NCI-H524 (cell line): ENCODE results near the gene COL8A1.
"Not testable (repeated sequence)": the region's sequence is repeated elsewhere in the genome, so short reads cannot be mapped to it uniquely, and the experiment has no call there.

Experiments used
- DNase-seq, 2 experiments: peaks; one replicate each; lab custom pipeline; 2025; lab: John Stamatoyannopoulos, UW

Gene COL8A1

DNA sequence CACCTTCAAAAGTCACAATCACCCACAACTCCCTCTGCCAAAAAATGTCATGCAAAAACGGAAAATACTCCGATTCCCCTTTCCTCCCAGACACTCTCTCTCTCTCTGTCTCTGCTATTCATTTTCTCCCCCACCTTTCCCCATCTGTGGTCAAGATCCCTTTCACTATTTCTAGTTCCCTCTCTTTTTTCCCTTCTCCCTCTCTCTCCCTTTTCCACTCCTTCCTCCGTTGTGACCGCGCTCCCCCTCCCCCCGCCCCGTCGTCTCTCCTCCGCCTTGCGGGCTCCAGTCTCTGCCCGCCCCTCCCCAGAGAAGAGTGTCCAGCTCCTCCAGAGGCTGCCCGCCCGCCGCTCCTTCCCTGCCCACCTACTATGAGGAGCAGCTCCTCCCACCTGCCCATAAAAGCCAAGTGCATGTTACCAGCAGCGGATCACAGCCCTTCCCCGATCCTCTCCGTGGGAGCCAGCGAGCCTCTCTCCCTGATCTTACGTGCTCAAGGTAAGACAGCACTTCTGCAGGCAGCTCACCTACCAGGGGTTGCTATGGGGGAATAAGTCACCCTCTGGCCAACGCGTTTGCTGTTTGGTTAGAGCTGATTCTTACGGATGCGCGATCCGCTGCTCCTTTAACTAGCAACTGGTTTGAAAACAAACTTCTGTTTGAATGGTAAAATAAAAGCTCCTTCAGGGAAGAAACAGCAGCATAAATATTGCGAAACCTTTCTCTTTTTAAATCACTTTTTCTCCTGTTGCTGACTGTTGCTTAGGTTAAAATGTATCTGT is at the start of gene COL8A1:
TSS of gene COL8A1 (plus strand) at position 428 of the 782 bp plus-strand sequence. CDS start 152,089 bp downstream, outside the sequence.
- peak; percentile 8 to 52 for DNase-seq

DNA sequence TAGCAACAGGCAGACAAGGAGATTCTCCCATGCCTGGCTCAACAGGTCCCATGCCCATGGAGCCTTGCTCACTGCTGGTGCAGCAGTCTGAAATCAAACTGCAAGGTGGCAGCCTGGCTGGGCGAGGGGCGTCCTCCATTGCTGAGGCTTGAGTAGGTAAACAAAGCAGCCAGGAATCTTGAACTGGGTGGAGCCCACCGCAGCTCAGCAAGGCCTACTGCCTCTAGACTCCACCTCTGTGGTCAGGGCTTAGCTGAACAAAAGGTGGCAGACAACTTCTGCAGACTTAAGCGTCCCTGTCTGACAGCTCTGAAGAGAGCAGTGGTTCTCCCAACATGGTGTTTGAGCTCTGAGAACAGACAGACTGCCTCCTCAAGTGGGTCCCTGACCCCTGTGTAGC is 49.2 kb upstream of the COL8A1 start:
- DNase-seq = not testable (repeated sequence)

DNA sequence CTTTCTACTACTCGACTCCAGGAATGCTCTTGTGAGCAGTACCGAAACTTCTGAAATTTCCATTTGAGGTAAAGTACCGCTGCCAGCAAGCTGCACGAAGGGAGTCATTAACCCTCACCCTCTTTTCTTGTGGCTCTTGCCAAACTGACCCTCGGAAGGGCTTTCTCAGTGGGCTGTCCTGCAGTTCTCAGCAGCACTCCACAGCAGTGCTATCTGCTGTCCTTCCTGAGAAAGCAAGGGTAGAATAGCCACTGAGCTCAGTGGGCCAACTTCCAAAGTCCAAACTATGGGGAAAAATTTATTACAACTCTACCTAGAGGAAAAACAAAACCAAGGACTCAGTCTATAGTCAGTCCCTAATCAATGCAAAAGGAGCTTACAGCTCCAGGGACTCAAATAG is 38.5 kb upstream of the COL8A1 start:
- DNase-seq = no peak

DNA sequence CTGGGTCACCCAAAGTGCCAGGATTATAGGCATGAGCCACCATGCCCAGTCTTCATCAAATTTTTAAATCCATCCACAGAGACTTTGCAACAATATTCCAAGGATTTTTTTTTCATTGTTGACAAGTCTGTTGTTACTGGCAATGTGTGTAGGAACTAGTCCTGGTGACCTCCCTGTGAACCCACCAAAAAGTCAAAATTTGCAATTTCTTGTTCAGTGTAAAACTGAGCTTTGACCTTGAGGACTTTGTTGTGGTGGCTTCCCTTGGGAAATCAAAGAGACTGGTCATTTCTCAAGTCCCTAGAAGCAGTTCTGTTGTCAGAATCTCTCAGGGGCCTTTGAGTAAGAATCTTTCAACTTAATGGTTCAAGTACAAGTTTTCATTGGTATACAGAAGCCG is 36.9 kb upstream of the COL8A1 start:
- no peak for DNase-seq

DNA sequence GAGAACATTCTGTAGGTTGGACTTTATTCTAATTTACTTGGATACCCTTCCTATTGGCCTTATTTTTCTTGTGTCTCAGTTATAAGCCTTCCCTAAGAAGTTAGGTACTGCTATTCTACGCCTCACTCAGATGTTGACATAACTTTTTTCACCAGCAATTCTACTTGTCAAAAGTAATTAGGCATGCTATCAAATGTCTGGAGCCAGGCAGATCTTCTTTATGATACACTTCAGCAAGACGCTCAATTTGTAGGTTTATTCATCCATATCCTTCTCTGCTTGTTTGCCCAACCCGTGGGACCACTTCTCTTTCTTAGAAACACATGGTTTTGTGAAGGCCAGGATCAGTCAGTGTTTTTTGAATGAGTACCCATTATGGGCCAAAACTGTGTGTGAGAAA is 36.2 kb upstream of the COL8A1 start:
- no peak for DNase-seq

DNA sequence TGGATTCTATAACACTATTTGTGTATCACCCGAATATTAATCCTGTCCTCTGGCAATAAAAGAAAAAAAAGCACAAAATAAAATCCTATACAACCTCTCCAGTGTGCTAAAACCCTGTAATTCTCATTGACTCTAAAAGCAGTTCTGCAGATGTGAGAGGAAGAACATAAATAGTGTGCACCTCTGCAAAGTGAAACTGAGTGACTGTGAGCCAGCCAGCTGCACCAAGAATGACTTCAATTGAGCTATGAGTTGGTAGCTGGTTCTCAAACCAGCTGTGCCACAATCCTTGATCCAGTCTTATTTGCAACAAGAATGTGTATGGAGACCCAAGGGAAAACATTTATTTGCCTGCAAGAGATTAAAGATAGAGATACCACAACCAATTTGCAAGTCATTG is 31.2 kb upstream of the COL8A1 start:
- DNase-seq = no peak

DNA sequence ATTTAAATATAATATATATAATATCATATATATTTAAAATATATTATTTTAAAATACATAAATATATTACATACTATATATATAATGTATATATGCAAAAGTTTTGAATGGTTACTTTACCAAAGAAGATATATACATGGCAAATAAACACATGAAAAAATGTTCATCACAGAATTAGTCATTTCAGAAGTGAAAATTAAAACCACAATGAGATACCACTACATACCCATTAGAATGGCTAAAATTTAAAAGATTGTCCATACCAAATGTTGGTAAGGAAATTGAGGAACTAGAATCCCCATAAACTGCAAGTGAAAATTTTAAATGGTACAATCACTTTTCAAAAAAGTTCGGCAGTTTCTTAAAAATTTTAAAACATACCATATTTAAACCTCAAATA is 23.6 kb upstream of the COL8A1 start:
- DNase-seq = no peak

DNA sequence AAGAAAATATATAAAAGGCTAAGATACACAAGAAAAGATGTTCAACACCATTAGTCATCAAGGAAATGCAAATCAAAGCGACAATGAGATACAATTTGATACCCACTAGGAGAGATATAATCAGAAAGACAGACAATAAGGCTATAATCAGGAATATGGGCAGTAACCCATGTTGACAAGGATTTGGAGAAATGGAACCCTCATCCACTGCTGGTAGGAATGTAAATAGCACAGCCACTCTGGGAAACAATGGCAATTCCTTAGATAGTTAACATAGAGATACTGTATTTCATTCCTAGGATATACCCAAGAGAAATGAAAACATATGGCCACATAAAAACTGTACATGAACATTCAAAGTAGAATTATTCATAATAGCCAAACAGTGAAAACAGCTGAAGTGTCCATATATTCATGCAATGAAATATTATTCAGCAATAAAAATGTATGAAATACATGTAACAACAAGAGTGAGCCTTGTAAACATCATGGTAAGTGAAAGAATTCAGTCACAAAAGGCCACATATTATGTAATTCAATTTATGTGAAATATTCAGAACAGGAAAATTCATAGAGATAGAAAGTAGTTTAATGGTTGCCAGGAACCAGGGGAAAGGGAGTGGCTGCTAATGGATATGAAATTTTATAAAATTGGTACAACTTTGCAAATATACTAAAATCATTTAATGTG is 18.2 kb upstream of the COL8A1 start:
- DNase-seq = no peak

DNA sequence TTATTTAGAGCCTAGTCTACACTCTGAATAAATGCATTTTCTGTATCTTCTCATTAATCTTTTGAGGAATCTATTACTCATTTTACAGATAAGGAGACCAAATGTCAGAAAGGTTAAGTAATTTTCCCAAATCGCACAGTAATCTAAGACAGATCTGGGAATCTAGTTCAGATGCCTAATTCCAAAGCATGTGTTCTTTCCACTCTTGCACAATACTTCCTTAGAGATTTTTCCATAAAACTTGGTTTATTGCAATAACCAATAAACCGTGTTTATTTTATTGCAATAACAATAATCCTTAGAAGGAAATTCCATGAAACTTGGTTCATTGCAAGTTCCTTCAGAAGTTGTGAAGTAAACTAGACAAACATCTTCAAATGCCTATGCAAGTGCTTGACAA is 17.4 kb upstream of the COL8A1 start:
- no peak for DNase-seq

DNA sequence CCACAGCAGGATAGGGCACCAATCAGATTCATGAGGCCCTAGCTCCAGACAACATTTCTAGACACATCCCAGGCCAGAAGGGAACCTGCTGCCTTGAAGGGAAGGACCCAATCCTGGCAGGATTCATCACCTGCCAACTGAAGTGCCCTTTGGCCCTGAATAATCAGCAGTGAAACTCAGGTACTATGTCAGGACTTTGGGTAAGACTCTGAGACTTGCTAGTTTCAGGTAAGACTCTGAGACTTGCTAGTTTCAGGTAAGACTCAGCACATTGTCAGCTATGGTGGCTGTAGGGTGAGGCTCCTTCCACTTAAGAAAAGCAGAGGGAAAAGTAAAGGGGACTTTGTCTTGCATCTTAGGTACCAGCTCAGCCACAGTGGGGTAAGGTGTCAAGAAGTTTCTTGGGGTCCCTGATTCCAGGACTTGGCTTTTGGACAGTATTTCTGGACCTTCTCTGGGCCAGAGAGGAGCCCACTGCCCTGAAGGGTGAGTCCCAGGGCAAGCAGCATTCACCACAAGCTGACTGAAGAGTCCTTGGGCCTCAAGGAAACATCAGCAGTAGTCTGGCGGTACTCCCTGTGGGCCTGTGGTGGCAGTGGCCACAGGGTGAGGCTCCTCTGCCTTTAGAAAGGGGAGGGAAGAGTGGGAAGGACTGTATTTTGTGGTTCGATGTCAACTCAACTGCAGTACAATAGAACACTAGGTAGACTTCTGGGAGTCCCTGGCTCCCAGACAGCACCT is 13.7 kb upstream of the COL8A1 start:
- no peak for DNase-seq

DNA sequence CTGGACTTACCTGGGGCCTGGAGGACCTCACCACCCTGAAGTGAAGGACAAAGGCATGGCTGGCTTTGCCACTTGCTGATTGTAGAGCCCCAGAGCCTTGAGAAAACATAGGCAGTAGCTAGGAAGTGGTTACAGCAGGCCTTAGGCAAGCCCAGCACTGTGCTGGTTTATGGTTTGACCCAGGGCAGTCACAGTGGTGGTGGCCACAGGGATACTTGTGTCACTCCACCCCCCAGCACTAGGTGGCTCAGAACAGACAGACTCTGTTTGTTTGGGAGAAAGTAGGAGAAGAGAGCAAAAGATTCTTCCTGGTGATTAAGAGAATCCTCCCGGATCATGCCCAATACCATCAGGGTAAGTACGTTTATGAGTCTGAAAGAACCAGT is 13.2 kb upstream of the COL8A1 start:
- no peak for DNase-seq

DNA sequence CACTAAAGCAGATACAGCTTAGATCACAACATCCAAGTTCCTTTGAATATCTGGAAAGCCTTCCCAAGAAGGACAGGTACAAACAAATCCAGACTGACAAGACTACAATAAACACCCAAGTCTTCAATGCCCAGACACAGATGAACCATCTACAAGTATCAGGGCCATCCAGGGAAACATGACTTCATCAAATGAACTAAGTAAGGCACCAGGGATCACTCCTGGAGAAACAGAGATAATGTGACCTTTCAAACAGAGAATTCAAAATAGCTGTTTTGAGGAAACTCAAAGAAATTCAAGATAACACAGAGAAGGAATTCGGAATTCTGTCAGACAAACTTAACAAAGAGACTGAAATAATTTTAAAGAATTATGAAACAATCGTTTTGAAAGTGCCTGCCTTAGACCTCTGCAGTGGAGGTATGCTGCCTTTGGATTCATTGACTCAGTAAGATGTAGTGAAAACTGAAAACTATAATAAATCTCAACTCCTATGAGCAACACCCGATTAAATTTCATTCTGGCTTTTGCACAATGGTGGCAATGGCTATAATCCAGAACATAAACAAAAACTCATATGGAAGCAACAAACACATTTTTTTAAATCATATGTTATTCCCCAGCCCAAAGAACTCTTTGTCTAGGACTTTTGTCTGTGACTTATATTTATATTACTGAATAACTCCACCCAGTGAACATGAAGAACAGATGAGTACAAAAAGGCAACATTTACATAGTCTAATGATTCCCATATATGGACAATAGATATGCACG is 12.6 kb upstream of the COL8A1 start:
- DNase-seq = no peak

DNA sequence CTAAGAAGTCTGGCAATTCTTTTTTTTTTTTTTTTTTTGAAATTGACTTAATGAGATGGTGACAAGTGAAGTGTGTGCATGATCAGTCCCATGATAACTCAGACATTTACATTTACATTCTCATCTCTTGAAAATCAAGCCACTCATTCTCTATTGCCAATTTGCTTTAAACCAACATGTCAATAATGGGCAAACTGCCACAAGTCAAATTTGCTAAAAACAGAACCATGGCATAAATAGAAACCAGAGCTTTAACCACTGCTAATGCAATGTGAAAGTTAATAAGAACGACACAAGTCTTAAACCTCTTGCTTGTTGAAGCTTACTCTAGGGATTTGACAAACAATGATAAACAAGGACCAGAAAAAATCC is 12.0 kb upstream of the COL8A1 start:
- DNase-seq = no peak

DNA sequence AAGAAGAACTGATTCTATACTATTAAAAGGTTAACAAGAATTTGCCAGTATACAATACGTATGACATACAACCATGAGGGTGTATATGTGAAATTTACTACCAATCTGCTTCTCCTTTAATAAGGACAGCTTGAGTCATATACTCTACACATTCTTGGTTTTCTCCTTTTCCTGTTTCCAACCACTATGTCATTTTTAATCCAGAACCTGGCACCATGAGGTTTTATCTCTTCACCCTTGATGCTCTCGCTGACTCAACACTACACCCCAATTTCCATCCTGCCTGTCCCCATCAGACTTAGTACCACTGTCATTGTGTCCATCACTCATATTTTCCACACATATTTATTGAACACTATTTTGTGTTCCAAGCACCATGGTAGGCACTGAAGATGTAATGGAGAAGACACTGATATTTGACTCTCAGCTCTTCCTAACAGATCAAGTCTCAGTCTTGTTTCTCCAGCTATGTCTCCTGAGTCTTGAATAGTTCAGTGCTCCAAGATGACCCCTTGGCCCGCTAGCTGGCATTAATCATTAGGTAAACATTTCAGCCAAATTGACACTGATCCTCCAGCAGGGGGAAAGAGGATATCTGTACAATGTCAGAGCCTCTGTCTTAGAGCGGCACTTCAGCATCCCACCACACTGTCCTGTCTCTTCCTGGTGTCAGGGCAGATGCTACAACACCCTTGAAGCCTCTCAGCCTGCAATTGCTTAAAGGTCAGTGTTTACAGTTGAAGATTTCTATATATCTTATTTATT is 11.2 kb upstream of the COL8A1 start:
- no peak for DNase-seq

DNA sequence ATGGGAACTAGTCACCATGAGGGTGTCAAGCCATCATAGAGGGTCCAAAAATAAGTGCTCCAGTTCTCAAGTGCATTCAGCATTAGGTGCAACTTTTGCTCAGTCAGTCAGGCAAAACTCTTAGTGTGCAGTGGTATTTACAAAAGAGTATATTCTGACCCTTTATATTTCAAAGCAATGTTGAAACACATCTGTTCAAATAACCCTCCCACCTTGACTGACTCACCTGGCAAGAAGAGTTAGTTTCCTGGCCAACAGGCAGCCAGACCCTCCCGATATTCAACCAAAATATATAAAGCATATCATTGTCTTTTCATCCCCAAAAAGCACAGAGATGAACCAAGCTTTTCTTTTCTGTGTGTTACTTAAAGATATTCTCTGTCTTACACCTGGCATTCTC is 7.6 kb upstream of the COL8A1 start:
- no peak for DNase-seq

DNA sequence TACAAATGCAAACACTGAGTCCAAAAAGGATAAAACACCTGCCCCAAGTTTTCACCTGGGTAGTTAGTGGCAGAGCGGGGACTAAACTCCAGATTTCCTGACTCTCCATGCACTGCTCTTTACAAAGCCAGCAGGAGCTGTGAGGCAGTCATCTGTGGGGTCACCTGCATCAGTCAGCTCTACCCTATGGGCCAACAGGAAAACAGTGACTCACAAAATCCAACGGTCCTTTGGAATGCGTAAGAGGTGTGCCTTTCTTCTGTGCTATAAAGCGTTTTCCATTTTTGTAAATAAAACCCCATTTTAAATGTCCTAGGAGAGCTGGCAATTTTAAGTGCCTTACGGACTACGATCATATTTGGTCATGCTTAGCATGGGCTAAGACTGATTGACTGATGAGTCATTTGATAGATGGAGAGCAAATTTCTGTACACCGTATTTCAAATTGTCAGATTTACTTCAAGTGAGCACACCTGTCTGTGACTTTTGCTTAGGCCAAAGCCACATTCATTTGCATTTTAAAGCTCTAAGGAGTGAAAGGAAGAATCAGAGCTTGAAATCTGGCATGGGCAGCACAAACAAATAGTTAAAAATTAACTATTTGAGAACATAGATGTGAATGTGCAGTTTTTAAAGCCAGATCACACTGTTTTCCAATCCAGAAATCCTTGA is 4.4 kb upstream of the COL8A1 start:
- DNase-seq = no peak

DNA sequence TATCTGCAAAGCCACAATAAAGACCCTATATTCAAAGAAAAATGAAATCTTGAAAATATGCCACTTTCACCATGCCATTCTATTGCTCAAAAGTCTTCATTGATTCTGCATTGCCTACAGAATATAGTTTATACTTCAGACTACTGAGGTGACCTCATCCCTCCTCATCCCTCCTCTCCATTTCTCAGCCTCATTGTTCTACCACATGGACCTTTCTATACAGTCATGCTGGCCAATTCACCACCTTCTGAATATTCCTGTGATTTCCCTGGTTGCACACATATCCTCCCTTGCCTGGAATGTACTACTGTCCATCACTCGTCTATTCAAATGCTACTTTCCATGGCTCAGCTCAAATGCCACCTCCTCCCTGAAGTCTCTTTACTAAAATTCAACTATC is 3.5 kb upstream of the COL8A1 start:
- DNase-seq = no peak

DNA sequence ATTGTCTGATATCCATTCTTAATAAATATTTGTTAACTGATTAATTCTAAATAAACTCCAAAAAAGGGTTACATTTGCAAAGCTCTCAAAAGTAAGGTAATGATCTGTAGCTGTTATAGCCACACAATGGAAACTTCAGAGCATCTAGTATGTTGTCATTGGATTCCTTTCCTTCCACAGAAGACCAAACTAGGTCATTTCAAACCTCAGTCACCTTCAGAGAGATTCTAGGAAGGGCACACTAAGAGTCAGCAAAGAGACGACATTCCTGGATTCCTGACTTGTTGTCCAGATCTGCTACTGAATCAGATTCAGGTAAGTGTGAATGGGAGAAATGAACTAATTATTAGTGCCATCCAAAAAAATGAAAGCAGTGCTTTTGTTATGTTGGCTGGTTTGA is 3.0 kb upstream of the COL8A1 start:
- DNase-seq = no peak

DNA sequence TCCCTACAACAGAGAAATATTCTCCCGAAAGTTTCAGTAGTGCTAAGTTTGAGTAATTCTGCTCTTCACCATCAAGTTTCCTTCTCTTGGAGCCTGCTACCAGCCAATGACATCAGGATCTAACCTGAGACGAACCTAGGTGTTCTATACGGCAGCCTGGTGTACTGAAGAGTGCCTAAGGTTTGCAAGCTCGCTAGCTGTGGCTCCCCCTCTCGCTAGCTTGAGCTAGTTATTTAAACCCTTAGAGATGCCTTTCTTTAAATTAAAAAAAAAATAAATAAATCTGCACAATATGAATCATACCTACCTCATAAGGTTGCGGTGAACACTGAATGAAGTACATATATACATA is 1.4 kb upstream of the COL8A1 start:
- no peak for DNase-seq

DNA sequence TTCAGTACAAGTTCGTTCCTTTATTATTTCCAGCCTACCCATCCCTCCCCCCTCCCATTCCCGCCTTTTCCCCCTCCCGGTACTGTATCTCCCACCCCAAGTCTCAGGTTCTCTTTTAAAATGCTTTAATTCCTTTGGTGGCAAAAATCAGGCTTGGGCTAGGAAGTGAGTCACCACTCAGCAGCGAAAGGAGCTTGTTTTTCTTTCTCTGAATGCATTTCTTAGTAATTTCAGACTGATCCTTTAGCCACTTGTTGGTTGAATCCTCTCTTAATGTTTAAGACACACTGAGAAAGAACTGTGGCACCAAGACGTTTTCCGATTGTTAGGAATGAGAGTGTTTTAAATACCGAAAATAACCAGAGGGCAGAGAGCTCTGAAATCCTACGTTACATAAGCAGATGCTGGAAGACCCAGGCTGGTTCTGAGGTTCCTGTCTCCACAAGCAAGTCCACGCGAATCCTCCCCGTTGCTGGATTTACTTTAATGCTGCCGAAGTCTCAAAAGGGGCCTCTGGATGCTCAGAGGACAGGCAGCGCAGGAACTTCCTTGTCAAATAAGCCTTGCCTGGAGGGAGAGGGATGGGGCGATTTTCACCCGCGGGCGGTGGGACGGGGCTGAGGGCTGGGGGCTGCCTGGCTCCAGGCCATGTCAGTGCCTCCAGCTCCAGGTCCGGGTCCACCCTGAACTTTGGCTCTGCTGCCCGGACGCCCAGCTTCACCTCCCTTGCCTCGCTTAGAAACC is 854 bp upstream of the COL8A1 start:
- peak; percentile 15 to 53 for DNase-seq
